GM23338 (cell line): Measurements from ENCODE around the gene SYP.

Experiments used
- CREB1 ChIP-seq: fragments of 250-450 bp; sonication (Bioruptor Pico); IDR thresholded peaks from 2 replicates; pipeline ENCODE4 v1.5.0; 2020; ENCODE audit warnings: low read depth, mild to moderate bottlenecking, moderate library complexity
- CTCF ChIP-seq, 2 experiments: fragments of 200-600 bp in 1 of 2; sonication (generic) in 1 of 2; conservative IDR thresholded peaks; 2 replicates each; pipeline versions ENCODE4 v1.5.1 to v1.6.1; 2016 to 2017; ENCODE audit warnings: antibody characterized with exemption in 2 of 2, low read depth in 2 of 2, mild to moderate bottlenecking in 2 of 2, moderate library complexity in 1 of 2
- EZH2phosphoT487 ChIP-seq: fragments of 200-600 bp; sonication (generic); IDR thresholded peaks from one replicate; pipeline ENCODE4 v1.8.1; 2018; ENCODE audit warnings: antibody characterized with exemption; ENCODE audit not compliant: unreplicated experiment

DNA sequence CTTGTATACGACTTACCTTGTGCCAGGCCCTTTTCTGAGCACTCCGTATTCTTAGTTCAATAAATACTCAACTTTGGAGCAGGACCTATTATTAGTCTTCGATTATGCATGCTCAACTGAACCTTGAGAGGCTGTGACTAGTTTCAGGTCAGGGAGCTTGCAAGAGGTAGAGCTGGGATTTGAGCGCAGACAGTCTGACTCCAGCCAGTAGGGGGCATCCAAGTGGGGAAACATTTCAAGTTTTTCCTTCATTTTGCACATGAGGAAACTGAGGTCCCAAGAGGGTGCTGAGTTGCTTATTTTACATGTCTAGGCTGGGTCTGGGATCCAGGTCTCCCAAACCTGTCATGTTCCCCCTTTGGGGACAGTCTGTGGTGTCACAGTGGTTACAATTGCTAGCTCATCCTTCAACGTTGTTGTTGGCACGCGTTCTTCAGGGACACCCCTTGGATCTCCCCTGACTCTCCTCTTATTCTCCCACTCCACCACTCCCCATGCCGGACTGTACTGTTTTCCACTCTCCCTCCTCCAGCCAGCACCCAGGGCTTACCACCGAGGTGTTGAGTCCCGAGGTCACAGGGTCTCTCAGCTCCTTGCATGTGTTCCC, 7.2 kb downstream of the SYP start:
- TF ChIP-seq CTCF (conservative IDR thresholded peaks at IDR 0.05; ENCODE audit: low read depth in 2 of 2) = peak; percentile 63
- TF ChIP-seq EZH2phosphoT487 = no peak
- TF ChIP-seq CREB1 (CRISPR knock-in tag) = no peak
